HG03039 (cell line): Measurements from ENCODE around the gene ADGRV1.
"Not testable (repeated sequence)": the region's sequence is repeated elsewhere in the genome, so short reads cannot be mapped to it uniquely, and the experiment has no call there.

Experiments
- ATAC-seq: cut with Tn5 transposase; IDR thresholded peaks from one replicate; pipeline ENCODE4 v1.9.1; 2021; ENCODE audit warnings: mild to moderate bottlenecking, moderate library complexity; ENCODE audit not compliant: unreplicated experiment

ADGRV1 gene

DNA sequence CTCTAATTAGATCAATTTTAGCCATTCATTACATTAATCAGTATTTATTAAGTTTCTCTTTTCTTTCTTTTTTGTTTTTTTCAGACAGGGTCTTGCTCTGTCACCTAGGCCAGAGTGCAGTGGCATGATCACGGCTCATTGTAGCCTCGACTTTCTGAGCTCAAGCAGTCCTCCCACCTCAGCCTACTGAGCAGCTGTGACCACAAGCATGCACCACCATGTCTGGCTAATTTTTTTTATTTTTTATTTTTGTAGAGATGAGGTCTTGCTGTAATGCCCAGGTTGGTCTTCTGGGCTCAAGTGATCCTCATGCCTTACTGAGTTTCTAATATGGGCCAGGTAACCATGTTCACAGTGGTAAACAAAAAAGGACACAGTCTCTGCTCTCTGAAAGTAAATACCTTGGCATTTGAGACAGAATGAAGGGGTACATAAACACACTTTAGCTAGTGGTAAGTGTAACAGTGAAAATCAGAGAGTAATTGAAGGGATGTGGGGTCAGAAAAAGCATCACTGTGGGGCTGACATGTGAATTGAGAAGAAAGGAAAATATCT, 336.3 kb downstream of the ADGRV1 start:
- no peak for ATAC-seq

DNA sequence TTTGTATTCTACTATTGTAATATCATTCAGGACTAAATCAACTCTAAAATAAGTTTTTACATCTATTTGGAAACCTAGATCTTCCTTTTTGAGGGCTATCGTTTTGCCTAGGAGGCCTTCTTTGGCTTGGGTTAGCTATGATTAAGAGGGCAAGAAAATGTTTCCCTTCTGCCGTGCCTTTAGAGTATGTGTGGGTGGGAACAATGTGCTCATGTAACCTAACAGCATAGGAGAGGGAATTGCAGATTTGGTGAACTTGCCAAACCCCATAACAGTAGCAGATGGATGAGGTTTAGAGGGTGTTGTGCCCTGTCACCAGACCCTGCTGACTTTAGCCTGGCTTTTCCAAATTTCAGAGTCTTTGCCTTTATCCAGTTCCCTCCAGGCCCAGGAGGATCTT, 339.0 kb downstream of the ADGRV1 start:
- no peak for ATAC-seq

DNA sequence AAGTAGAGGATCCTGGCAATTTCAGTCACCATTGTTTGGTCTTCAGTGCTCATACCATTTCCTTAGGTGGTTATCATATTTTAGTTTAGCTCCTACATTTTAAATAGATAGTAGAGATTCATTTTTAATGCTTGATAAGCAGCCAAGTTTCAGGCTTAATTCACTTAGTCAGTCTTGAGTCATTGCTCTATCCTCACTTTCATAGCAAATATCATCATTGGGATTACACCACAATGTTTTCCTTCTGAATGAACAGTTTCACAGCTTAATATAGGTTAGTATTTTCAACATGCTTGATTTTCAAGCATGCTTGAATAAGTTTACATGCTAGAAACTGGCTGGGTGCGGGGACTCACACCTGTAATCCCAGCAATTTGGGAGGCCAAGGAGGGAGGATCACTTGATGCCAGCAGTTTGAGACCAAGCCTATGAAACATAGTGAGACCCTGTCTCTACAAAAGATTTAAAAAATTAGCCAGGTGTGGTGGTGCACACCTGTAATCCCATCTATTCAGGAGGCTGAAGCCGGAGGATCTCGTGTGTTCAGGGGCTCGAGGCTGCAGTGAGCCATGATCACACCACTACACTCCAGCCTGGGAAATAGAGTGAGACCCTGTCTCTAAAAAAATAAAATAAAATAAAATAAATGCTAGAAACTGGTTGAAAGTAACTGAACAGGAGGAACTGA, 339.9 kb downstream of the ADGRV1 start:
- ATAC-seq, result no peak

DNA sequence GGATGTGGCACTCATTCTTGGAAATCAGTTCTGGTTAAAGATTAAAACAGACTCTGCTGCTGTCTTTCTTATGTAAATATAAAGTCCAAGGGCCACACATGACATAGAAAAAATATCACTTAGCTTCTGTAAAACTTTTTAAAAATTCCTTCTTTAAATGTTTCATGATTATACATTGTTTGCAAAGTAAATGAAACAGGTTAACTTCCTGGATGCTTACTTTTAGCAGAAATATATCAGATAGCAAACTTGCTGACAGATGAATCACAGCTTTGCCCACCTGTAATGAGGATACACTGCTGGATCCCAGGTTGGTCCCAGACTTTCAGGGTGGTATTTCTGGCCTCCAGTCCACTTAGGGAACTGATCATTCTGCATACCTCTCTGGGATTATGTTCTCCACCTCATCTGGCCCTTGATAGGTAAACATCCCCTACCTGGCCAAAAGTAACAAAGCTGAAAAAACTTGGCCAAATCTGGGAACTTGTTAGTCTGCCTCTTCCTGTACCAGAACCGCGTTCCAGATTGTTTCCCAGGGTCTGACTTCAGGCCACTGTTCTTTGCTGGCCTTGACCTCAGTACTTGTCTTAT, 340.5 kb downstream of the ADGRV1 start:
- ATAC-seq, result no peak

DNA sequence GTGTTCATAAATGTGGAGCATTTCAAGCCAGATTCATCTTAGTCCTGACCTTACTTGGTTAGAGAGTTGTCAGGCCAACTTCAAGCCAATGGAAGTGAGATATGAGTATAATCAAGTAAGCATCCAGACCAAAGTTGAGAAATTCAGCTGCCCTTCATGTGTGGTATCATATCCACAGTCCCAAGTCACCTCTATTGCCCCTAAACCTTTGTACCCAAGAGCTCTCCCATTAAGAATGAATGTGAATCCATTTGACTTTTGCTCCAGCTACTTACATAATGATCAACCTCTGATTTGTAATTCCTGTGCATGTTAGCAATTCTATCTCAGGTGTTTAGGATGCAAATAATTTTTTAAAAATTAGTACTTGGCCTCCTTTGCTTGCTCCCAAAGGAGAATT, 342.7 kb downstream of the ADGRV1 start:
- ATAC-seq, result no peak

DNA sequence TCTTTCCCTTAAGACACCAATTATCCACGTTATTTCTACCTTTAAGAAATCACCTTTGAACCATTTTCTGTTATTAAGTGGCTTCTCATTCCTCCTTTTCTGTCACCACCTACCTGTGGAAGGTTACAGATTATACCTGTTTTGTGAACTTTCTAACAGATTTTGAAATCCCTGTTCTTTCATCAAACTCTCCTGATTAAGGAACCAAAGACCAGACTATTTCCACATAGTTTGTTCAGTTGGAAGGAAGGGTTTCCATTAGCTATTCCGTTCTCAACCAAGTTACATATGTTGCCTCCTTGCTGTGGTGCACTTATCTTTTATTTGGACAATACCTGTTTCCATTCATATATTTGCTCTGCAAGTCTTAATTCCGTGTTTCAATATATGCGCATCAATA, 343.6 kb downstream of the ADGRV1 start:
- no peak for ATAC-seq

DNA sequence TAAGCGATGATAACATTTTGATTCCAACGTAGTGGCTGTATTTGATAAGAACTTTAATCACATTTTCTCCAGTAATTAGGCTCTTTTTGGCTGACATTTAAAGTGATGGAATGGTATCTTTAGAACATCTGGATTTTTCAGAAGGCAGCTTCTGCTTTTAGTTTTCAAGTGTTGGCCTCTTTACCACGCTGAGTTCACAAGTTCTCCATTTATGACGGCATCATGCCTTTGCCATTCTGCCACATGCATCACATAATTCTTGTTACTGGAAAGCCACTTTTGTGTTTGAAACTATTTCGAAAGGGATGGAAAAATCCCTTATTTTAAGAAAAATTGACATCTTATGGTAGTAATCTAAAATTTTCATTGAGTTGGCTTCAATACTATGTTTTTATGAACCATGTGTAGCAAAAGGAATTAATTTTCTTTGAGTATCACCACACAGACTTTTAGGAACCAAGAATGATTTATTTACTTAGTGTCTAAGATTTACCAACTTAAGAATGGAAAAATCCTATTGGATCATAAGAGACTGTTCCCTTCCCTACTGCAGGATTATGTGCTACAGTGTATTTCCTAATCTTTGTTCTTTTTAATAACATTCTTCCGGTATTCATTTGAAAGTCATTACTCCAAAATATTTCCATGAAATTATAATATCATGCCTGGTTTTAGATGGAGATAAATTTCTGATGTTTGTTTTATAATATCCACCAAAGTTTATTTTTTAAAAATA, 344.2 kb downstream of the ADGRV1 start:
- no peak for ATAC-seq

DNA sequence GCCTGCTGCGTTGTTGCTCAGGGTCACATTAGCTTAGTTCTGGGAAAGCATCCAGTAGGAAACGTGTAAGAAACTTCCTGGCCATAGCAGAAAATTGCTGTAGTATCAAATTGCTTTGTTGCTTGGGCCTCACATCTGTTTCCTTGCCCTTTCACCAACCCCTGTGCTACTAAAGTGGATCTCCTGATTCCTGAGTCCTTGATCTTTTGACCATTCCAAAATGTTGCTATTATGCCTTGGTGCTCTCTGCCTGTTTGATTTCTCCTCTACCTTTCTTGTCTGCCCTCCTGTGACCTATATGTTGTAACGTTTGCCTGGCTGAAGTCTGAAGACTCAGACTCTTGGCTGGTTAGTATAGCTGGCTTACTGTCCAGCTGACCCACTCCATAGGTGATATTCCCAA, 350.5 kb downstream of the ADGRV1 start:
- no peak for ATAC-seq

DNA sequence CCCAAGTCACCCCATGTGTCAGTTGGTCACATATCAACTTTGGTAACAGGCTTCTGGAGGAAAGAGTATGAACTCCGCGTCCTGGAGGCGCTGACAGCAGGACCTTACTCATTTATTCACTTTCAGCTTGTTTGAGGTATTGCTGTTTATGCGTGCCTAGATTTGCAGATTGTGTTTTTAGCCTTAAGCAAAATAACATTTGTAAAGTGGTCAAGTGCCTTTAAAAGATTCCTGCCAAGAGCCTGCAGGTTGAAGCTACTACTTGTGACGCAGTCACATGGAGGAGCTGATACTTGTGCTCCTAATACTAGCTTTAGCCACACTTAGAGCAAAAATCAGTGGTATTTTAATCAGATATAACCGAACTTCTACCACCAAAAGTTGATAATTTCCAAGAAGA, 351.3 kb downstream of the ADGRV1 start:
- ATAC-seq, result no peak

DNA sequence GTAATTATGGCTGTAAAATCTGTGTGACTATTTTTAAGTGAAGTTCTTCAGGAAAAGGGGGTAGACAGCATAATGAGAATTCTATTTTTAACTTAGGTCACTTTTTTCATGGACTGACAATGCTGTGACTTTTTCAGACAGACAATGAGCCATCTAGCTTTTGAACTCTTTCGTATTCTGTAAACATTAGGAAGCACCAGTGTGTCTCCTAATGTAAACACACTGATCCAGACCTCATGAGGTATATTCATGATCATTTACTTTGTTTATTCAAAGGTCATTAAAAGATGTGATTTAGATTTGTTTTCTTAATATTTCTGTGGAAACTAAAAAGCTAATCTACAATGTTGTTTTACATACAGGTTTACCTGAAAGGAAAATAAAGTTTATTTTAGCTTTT, 352.6 kb downstream of the ADGRV1 start:
- no peak for ATAC-seq

DNA sequence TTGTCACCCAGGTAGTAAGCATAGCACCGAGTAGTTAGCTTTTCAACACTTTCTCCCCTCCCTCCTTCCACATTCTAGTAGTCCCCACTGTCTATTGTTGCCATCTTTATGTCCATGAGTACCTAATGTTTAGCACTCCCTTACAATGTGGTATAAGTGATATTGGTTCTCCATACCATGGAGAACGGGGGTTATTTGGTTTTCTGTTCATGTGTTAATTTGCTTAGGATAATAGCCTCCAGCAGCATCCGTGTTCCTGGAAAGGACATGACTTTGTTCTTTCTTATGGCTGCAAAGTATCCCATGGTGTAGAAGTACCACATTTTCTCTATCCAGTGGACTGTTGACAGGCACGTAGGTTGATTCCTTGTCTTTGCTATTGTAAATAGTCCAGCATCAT, 353.9 kb downstream of the ADGRV1 start:
- no peak for ATAC-seq

DNA sequence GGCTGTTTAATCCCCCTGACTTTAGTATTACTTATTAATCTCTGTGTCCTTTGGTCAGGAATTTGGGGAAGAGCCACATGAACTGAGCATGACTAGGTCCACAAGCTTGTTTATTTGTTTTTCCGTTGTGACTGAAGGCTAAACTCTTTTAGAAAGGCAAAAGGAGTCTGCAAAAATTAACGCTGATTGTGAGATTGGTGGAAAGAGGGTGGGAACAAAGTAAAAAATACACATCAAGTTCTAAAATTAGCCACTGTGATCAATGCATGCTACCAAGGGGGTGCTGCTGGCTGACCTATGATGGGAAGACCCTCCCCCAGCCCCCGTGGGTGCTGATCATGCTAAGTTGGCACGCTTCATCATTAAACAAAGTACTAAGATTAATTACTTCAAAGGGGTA, 356.8 kb downstream of the ADGRV1 start:
- no peak for ATAC-seq

DNA sequence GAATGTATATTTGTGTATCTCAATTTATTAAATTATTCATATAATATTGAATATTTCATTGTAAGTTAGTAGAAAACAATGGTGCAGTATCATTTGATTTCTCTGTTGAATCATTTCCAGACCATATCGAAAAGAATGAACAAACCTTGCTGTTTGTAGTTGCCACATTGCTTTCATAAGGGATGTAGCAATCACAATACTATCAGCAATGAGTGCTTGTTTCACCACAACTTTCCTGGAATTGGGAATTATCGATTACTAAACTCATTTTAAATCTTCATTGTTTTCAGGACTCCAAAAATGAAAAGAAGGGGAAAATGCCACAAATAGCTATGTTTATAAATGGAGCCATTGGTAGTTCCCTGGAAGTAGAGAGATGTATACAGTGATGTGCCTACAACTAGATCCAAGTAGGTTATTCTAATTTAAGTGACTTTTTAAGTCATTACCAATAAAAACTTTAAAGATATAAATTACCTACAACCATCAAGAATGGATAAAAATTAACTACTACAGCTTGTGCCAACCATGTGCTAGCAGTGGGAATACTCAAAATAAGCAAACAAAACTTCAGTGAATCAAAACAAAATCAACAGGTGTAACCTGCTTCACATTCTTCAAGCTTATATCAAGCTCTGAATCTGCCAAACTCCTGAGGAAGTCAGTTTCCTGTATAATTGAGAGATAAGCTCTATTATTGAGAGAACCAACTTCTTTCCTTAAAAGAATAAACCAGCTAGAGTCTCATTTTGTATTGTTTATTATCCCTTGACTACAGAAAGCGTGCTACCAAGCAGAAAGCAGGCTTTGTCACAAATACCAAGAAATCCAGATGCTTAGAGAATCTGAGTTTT, 358.6 kb downstream of the ADGRV1 start:
- no peak for ATAC-seq

DNA sequence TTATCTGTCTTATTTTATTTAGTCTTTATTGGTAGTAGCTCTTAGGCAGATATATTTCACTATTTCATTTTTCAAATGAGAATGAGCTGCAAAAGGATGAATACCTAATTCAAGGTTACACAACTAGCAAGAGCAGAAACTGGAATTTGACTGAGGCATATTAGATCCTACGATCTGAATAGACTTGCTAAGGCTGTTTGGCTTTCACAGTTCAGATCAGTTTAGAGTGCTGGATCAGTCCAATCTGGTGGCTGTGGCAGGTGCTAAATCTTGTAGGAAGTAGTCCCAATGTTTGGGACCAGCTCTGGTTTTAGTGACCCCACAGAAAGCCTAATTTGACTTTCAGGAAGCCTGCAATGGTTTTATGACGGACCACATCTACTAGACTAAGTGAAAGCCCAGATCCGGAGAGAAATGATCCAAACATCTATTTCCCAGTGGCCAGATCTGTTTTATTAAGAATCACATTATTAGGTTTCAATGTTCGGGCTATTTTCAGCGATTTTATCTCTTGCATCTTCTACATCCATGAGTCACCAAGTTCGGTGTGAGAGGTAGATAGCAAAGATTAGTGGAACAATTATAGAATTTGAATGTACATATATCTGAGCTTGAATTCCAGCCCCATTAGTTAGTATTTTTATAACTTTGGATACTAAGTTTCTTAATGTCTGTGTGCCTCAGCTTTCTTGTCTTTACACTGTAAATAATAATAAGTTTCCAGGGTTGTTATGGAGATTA, 359.5 kb downstream of the ADGRV1 start:
- no peak for ATAC-seq

DNA sequence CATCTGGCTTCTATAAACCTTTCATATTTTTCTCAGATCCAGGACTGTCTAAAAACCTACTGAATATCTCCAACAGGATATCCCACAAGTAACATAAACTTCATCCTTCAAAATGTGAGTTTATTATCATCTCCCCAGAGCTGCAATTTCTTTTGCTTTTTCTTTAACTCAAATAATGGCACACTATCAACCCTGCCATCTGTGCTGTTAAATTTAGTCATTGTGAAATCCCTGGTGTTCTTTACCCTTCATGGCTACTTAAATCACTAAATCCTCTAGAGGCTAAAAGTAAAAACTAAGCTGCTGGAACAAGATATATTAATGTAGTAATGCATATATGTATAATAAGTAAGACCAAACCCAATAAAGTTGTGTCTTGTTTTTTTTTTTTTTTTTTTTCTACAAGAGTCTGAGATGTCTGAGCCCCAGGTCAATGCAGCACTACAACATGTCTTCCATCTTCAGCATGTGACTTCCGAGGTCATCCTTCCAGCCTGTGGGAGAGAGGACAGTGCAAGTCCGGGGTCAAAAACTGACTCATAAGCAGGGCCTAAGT, 362.9 kb downstream of the ADGRV1 start:
- no peak for ATAC-seq

DNA sequence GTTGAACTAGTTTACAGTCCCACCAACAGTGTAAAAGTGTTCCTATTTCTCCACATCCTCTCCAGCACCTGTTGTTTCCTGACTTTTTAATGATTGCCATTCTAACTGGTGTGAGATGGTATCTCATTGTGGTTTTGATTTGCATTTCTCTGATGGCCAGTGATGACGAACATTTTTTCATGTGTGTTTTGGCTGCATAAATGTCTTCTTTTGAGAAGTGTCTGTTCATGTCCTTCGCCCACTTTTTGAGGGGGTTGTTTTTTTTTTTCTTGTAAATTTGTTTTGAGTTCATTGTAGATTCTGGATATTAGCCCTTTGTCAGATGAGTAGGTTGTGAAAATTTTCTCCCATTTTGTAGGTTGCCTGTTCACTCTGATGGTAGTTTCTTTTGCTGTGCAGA, 365.6 kb downstream of the ADGRV1 start:
- not testable (repeated sequence) for ATAC-seq

DNA sequence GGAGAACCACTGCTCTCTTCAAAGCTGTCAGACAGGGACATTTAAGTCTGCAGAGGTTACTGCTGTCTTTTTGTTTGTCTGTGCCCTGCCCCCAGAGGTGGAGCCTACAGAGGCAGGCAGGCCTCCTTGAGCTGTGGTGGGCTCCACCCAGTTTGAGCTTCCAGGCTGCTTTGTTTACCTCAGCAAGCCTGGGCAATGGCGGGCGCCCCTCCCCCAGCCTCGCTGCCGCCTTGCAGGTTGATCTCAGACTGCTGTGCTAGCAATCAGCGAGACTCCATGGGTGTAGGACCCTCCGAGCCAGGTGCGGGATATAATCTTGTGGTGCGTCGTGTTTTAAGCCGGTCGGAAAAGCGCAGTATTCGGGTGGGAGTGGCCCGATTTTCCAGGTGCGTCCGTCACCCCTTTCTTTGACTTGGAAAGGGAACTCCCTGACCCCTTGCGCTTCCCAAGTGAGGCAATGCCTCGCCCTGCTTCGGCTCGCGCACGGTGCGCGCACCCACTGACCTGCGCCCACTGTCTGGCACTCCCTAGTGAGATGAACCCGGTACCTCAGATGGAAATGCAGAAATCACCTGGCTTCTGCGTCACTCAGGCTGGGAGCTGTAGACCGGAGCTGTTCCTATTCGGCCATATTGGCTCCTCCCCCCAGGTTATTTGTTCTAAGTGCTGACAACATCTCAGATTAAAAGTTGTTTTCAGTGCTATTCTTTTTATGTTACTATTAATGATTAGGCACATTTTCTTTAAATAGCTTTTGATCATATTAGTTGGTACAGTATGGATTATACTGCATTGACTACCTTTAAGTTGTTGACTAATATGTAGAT, 370.6 kb downstream of the ADGRV1 start:
- ATAC-seq, result not testable (repeated sequence)

DNA sequence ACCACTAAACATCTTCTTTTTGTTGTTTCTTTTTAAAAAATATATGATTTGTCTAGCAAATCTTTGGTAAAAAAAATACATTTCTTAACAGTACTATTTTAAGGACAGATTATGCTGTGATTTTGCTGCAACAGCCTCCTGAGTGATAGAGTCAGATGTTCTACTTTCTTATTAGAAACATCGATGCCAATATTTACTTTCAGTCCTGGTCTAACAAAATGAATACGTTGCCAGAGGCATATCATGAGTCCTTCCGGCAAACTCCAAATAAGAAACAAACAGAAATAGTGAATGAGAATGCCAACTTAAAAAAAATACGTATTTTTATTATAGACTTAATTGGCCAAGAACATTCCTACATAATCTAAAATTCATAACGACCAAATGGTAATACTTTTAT, 371.5 kb downstream of the ADGRV1 start:
- no peak for ATAC-seq

DNA sequence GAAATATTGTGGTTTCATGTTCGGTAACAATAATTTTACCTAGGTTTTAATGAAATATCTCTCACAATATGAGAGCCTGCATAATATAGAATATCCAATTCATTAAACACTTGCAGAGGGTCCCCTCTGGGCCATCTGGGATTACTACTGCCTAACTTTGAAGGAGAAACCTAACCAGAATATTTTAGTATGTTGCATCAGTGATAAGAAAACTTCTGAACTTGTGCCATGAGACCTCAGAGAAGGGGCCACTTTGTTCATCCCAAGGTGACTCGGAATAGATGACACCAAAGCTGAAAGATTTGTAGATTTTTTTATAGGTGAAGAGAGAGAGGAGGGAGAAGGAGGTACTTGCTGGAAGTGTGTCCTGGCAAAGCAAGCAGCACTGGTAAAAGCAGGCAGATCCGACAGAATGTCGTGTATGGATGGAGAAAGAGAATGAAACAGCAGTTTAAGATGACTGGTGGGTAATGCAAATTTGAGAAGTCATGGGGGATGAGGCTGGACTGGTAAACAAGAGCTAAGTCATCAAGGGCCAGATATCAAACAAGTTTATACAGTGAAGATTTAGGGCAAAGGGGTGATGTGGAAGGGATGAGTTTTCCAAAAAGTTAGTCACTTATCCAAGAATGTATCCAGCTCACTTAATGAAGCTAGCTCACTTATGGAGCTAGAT, 372.3 kb downstream of the ADGRV1 start:
- no peak for ATAC-seq
